Sigmoid colon (tissue), 7 donors: Measurements from ENCODE around the gene ZNF836. TPM values are rescaled to one million over a fixed set of nuclear protein-coding genes. Genes with fewer than 3 reads are reported as not detected.

Experiments
- DNase-seq: peaks from one replicate; pipeline ENCODE4 v3.0.0-alpha.2; 2019
- H3K27ac ChIP-seq, 4 donors: fragments of 200-600 bp; sonication (generic); one replicate each; pipeline ENCODE4 v1.5.1; 2016 to 2019; ENCODE audit warnings: mild to moderate bottlenecking in 1 of 4
- H3K27me3 ChIP-seq, 3 donors: fragments of 200-600 bp; sonication (generic); one replicate each; pipeline ENCODE4 v1.5.1; 2019; ENCODE audit warnings: mild to moderate bottlenecking in 1 of 3
- H3K36me3 ChIP-seq, 4 donors: fragments of 200-600 bp; sonication (generic); one replicate each; pipeline ENCODE4 v1.5.1; 2016 to 2019
- H3K4me1 ChIP-seq, 4 donors: fragments of 200-600 bp; sonication (generic); one replicate each; pipeline ENCODE4 v1.5.1; 2017 to 2019
- H3K4me3 ChIP-seq, 4 donors: fragments of 200-600 bp; sonication (generic); one replicate each; pipeline ENCODE4 v1.5.1; 2017 to 2019; ENCODE audit warnings: mild to moderate bottlenecking in 2 of 4, moderate library complexity in 1 of 4
- H3K9me3 ChIP-seq, 4 donors: fragments of 200-600 bp in 3 of 4; sonication (generic) in 3 of 4; one replicate each; pipeline versions ENCODE4 v1.5.1 to v1.6.1; 2013 to 2019
- EP300 ChIP-seq, 4 donors: sonication (generic); formaldehyde crosslinking; IDR thresholded peaks; one replicate each; pipeline ENCODE4 v1.6.1; 2017; ENCODE audit warnings: antibody characterized with exemption in 4 of 4
- POLR2A ChIP-seq, 2 donors: fragments of 450-650 bp; IDR thresholded peaks; one replicate each; pipeline ENCODE4 v1.6.1; 2016; ENCODE audit warnings: antibody characterized with exemption in 2 of 2, mild to moderate bottlenecking in 2 of 2, moderate library complexity in 2 of 2
- POLR2AphosphoS5 ChIP-seq, 4 donors: sonication (generic); formaldehyde crosslinking; IDR thresholded peaks; one replicate each; pipeline ENCODE4 v1.6.1; 2017; ENCODE audit warnings: antibody characterized with exemption in 4 of 4
- WGBS, 2 donors: extraction: QIAGEN DNeasy Blood & Tissue Kit; methylation state at CpG; one replicate each; pipeline ENCODE4 v1.1.7; 2013; 5-methylcytosine and 5-hydroxymethylcytosine counted together
- intact Hi-C: fragments of 100-400 bp; cut with DNase I; formaldehyde crosslinking; loops from one replicate; pipeline ENCODE4 v1.15.1; 2023
- polyA plus RNA-seq, 3 donors: library from polyadenylated mRNA; stranded (reverse); fragments of 200-250 nt; gene quantifications; one replicate each; pipeline ENCODE4 v1.2.3, GENCODE V29; 2013
- total RNA-seq, 4 donors: library from RNA; depleted of rRNA; stranded (reverse); fragments of >200 nt; gene quantifications; one replicate each; pipeline ENCODE4 v1.1.0, GENCODE V29; 2016
- TF ChIP-seq, protein P1 (sequence below), 4 experiments: fragments of 450-650 bp in 3 of 4; fragments of 200-600 bp in 1 of 4; IDR thresholded peaks; one replicate each; pipeline ENCODE4 v1.5.1; 2016 to 2019; ENCODE audit warnings: antibody characterized with exemption in 4 of 4, mild to moderate bottlenecking in 3 of 4, moderate library complexity in 2 of 4
- donor health status: healthy with polysubstance abuse.
- donor health status: Bipolar disorder and iron deficiency.
- donor health status: healthy.

ZNF836 gene
- total and polyA plus RNA-seq, 7 donors = 2.4 to 12.3 (median 9.1) TPM

DNA sequence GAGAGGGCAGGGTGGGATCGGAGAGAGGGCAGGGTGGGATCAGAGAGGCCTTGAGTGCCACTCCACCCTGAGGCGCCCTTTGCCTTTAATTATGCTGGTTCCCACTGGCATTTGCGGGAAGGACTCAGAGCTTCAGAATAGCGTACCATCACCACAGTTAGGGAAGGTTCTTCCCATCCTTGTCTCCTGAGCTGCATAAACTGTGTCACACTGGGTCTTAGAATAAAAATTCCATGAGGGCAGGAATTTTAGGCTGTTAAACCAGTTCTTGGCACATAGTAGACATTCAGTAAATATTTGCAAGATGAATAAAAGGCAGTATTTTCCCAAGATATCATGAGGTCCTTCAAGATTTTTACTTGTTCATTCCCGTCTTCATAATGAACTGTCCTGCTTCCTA, 42.8 kb upstream of the ZNF836 start:
- TF ChIP-seq, protein P1, sequence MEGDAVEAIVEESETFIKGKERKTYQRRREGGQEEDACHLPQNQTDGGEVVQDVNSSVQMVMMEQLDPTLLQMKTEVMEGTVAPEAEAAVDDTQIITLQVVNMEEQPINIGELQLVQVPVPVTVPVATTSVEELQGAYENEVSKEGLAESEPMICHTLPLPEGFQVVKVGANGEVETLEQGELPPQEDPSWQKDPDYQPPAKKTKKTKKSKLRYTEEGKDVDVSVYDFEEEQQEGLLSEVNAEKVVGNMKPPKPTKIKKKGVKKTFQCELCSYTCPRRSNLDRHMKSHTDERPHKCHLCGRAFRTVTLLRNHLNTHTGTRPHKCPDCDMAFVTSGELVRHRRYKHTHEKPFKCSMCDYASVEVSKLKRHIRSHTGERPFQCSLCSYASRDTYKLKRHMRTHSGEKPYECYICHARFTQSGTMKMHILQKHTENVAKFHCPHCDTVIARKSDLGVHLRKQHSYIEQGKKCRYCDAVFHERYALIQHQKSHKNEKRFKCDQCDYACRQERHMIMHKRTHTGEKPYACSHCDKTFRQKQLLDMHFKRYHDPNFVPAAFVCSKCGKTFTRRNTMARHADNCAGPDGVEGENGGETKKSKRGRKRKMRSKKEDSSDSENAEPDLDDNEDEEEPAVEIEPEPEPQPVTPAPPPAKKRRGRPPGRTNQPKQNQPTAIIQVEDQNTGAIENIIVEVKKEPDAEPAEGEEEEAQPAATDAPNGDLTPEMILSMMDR (IDR thresholded peaks at IDR 0.05) = no peak
- TF ChIP-seq POLR2A (IDR thresholded peaks at IDR 0.05) (no peak), EP300 (IDR thresholded peaks at IDR 0.05) (no peak), POLR2AphosphoS5 (IDR thresholded peaks at IDR 0.05) (no peak)
- Histone ChIP-seq H3K4me3 (no peak overlapping the region), H3K36me3 (peaks cover 77 to 100% (median 88%) of the 10 kb centered on the region in 4 donors), H3K4me1 (peaks cover 0 to 4% (median 0%) of the 10 kb centered on the region in 4 donors), H3K27me3 (no peaks in the 10 kb centered on the region), H3K9me3 (no peaks in the 10 kb centered on the region), H3K27ac (no peak overlapping the region)
- intact Hi-C loops = no loop called here
- no peak for DNase-seq
- WGBS, 2 donors = 99% methylated on average over 5 of the region's 5 CpGs

DNA sequence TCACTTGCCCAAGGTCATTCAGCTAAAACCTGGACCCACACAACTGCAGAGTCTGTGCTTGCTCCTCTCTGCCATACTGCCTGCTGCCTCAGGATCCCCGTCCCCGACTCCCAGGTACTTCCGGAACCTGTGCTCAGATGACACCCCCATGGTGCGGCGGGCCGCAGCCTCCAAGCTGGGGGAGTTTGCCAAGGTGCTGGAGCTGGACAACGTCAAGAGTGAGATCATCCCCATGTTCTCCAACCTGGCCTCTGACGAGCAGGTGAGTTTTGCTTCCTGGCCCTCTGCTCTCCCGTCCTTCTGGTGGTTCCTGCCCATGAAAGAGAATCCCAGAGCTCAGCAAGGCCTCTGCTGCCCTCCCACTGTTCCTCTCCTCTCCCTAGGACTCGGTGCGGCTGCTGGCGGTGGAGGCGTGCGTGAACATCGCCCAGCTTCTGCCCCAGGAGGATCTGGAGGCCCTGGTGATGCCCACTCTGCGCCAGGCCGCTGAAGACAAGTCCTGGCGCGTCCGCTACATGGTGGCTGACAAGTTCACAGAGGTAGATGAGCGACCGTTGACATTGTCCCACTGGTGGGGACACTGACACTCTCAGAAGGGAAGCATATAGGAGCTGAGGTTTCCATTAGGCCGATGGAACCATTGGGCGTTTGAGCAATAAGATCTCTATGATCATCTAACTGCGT, 41.3 kb upstream of the ZNF836 start:
- H3K27ac ChIP-seq = no peak overlapping the region
- no peak overlapping the region for H3K4me3 ChIP-seq
- H3K4me1 ChIP-seq = peaks cover 0 to 9% (median 0%) of the 10 kb centered on the region in 4 donors
- no peak for DNase-seq
- peaks cover 75 to 100% (median 84%) of the 10 kb centered on the region in 4 donors for H3K36me3 ChIP-seq
- H3K27me3 ChIP-seq = no peaks in the 10 kb centered on the region
- intact Hi-C loops = no loop called here
- H3K9me3 ChIP-seq = no peaks in the 10 kb centered on the region
- TF ChIP-seq POLR2AphosphoS5 (IDR thresholded peaks at IDR 0.05) = no peak
- no peak for TF ChIP-seq EP300 (IDR thresholded peaks at IDR 0.05)
- TF ChIP-seq POLR2A (IDR thresholded peaks at IDR 0.05) = no peak
- TF ChIP-seq, protein P1 (IDR thresholded peaks at IDR 0.05) = no peak
- WGBS, 2 donors = 97 to 98% methylated on average over 25 of the region's 25 CpGs

DNA sequence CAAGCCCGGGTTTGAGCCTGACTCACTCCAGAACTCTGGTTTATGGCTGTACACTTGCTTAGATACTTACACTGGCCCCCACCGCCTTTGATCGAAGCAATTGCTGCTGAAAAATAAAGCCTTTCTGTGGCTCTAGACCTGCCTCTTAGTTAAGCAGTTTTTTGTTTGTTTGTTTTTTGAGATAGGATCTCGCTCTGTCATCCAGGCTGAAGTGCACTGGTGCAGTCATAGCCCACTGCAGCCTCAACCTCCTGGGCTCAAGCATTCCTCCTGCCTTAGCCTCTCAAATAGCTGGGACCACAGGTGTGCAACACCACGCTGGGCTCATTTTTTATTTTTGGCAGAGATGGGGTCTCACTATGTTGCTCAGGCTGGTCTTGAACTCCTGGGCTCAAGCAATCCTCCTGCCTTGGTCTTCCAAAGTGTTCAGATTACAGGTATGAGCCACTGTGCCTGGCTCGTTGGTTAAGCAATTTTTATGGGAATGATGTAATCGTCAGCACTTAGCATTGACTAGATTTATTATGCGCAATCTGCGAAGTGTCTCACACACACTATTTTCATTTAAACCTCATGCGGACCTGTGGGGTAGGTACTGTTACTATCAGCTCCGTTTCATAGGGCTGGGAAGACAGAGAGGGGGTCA, 40.6 kb upstream of the ZNF836 start:
- peaks cover 0 to 9% (median 0%) of the 10 kb centered on the region in 4 donors for H3K4me1 ChIP-seq
- TF ChIP-seq POLR2AphosphoS5 (IDR thresholded peaks at IDR 0.05) = no peak
- TF ChIP-seq POLR2A (IDR thresholded peaks at IDR 0.05) = no peak
- TF ChIP-seq, protein P1 (IDR thresholded peaks at IDR 0.05) = no peak
- TF ChIP-seq EP300 (IDR thresholded peaks at IDR 0.05) = no peak
- no peak overlapping the region for H3K27ac ChIP-seq
- WGBS, 2 donors = 90 to 92% methylated on average over 11 of the region's 11 CpGs
- H3K36me3 ChIP-seq = peaks cover 73 to 100% (median 84%) of the 10 kb centered on the region in 4 donors
- H3K27me3 ChIP-seq = no peaks in the 10 kb centered on the region
- no peaks in the 10 kb centered on the region for H3K9me3 ChIP-seq
- intact Hi-C loops = no loop called here
- no peak overlapping the region for H3K4me3 ChIP-seq
- no peak for DNase-seq

DNA sequence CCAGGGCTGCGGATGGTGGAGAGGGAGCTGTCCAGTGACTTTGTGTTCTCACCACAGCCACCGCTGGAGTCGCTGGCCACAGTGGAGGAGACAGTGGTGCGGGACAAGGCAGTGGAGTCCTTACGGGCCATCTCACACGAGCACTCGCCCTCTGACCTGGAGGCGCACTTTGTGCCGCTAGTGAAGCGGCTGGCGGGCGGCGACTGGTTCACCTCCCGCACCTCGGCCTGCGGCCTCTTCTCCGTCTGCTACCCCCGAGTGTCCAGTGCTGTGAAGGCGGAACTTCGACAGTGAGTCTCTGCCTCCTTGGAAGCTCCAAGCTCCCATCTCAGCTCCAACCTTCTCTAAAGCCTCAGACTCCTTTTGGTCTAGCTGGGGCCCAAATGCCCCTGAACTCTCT, 39.8 kb upstream of the ZNF836 start:
- WGBS, 2 donors = 96 to 97% methylated on average over 20 of the region's 20 CpGs
- Histone ChIP-seq H3K4me1 (peaks cover 0 to 9% (median 0%) of the 10 kb centered on the region in 4 donors), H3K27ac (no peak overlapping the region), H3K9me3 (no peaks in the 10 kb centered on the region), H3K4me3 (no peak overlapping the region), H3K36me3 (peaks cover 70 to 100% (median 83%) of the 10 kb centered on the region in 4 donors), H3K27me3 (no peaks in the 10 kb centered on the region)
- TF ChIP-seq EP300 (IDR thresholded peaks at IDR 0.05) (no peak), POLR2AphosphoS5 (IDR thresholded peaks at IDR 0.05) (no peak), POLR2A (IDR thresholded peaks at IDR 0.05) (no peak)
- TF ChIP-seq, protein P1 (IDR thresholded peaks at IDR 0.05) = no peak
- intact Hi-C loops = no loop called here
- DNase-seq = no peak
